Neural progenitor cell (in vitro differentiated cells): ENCODE results near the gene SCAP.

ENCODE experiments used
- EZH2 ChIP-seq: fragments of 200-600 bp; sonication (generic); IDR thresholded peaks from 2 replicates; pipeline ENCODE4 v1.6.1; 2017; ENCODE audit warnings: antibody characterized with exemption, mild to moderate bottlenecking, moderate library complexity
- TF ChIP-seq, protein P1 (sequence below): fragments of 200-600 bp; sonication (generic); IDR thresholded peaks from 2 replicates; pipeline ENCODE4 v1.5.1; 2017; ENCODE audit warnings: antibody characterized with exemption, mild to moderate bottlenecking

DNA sequence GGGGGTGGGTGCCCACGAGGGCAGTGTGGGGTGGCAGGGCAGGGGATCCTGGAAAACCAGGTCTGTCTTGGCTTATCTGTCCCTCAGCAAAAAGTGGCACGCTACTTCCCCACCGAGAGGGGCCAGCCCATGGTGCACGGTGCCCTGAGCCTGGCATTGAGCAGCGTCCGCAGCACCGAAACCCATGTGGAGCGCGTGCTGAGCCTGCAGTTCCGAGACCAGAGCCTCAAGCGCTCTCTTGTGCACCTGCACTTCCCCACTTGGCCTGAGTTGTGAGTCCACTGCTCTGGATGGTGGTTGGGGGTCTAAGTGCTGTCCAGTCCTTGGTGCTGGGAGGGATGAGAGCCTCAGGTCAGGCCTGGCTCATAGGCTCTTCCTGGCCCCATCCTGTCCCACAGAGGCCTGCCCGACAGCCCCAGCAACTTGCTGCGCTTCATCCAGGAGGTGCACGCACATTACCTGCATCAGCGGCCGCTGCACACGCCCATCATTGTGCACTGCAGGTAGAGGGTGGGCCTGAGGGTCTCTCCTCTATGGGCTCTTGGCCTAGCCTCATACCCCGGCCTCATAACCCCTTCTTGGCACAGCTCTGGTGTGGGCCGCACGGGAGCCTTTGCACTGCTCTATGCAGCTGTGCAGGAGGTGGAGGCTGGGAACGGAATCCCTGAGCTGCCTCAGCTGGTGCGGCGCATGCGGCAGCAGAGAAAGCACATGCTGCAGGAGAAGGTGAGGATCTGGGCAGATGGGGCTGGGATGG lies 63.9 kb downstream of the SCAP start:
- TF ChIP-seq, protein P1, sequence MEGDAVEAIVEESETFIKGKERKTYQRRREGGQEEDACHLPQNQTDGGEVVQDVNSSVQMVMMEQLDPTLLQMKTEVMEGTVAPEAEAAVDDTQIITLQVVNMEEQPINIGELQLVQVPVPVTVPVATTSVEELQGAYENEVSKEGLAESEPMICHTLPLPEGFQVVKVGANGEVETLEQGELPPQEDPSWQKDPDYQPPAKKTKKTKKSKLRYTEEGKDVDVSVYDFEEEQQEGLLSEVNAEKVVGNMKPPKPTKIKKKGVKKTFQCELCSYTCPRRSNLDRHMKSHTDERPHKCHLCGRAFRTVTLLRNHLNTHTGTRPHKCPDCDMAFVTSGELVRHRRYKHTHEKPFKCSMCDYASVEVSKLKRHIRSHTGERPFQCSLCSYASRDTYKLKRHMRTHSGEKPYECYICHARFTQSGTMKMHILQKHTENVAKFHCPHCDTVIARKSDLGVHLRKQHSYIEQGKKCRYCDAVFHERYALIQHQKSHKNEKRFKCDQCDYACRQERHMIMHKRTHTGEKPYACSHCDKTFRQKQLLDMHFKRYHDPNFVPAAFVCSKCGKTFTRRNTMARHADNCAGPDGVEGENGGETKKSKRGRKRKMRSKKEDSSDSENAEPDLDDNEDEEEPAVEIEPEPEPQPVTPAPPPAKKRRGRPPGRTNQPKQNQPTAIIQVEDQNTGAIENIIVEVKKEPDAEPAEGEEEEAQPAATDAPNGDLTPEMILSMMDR, result no peak
- no peak for TF ChIP-seq EZH2
